NCI-H146 treated with DMSO at 0.1 percent for 48 hours (cell line): Measurements from ENCODE around the gene SHANK1.
"Not testable (repeated sequence)": the region's sequence is repeated elsewhere in the genome, so short reads cannot be mapped to it uniquely, and the experiment has no call there.

Experiments
- DNase-seq: peaks from one replicate; lab custom pipeline; 2025; ENCODE audit not compliant: unreplicated experiment; lab: John Stamatoyannopoulos, UW

The SHANK1 gene

DNA sequence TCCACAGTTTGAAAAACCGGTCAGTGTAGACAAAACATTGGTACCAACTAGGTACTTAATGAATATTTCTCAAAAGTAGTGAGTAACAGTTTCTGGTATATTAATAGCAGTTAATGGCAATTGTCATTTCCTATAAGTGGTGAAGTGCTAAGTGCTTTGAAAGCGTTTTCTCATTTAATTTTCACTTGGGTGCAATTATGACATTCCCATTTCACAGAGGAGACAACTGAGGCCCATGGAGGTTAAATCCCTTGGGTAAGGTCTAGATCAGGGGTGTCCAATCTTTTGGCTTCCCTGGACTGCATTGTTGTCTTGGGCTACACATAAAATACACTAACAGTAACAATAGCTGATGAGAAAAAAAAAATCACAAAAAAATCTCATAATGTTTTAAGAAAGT, 79.2 kb downstream of the SHANK1 start:
- DNase-seq = no peak

DNA sequence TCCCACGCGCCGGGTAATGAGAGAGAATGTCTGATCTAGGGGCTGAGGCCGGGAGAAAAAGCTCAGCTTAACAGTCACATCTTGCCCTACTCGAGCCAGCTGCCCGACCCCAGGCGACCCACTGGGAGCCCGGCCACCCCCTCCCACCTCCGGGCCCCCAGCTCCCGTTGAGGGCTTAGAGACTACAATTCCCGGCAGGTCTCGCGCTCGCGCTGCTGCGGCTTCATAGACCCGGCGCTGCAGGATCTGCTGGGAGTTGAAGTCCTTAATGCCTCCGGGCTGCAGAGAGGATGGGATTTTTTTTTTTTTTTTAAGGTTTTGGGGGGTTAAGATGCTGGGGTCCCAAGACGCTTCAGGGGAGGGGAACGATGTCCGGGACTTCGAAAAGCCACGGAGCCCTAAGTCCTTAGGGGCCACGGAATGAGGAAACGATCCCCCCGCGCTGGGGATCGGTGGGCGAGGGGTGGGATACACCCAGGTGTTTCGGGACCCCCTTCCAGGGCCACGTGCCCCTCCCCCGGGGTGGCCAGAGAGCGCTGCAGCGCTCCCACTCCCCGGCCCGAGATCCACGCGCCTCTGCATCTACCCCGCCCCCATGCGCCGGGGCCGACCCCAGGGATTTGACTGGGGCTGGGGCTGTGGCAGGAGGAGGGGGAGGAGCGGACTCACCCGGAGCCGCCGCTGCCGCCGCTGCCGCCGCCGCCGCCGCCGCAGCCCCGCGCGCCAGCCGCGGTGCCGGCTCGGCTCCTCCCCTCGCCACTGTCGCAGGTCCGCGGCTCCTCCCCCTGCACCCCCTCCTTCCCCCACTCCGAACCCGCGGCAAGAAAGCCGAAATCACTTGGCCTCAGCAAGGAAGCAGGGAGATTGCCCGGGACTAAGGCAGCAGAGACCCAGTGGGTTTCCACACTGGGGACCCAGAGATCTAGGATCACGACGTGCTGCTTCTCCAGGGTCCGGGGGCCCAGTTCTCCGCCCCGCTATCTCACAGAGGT, 80.2 kb downstream of the SHANK1 start, which contains the start of gene SYT3:
SYT3 (minus strand) TSS at position 761 of the 992 bp plus-strand sequence. CDS start 2,470 bp downstream, outside the sequence.
- DNase-seq = no peak

DNA sequence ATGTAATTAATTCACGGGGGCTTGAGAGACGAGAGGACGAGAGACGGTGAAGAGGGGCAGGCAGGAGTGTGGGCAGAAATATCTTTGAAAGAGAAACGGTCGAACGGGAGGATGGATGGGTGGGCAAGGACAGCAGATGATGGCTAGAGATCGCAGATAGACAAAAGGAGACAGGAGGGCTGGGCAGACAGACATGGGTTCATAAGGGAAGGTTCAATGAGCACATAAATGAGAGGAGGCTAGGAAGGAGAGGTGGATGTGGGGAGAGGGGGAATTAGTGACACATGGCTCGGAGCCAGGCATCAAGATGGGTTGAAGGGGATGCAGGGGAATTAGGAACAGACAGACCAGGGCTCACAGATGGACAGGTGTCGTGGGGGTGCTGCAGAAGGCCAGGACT, 81.0 kb downstream of the SHANK1 start:
- DNase-seq = no peak

DNA sequence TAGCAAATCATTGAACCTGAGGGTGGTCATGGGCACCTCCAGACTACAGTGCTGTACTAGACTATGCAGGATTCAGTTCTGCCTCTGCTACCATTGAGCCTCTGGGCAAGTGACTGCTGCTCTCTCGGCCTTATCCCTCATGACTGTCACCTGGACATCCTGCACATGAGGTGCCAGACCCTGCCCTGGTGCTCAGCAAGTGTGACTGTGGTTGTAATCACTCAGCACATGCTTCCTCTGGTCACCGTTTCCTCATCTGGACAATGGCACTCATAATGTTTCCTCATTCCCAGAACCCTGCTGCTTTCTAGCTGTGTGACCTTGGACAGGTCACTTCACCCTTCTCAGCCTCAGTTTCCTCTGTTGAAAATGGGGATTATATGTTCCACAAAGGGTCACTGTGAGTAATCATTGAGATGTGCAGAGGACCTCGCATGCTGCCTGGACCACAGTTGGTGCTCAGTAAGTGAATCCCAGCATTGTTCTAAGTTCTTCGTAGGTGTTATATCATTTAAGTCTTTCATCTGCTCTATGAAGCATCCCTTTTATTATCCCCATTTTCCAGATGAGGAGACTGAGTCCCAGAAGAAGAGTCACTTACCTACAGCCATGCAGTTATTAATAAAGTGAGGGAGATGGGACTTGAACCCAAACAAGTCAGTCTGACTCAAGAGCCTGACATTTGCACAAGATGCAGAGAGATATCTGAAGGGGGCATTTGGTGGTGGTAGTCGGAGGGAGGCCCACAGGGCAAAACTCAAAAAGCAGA, 83.1 kb downstream of the SHANK1 start:
- DNase-seq = no peak

DNA sequence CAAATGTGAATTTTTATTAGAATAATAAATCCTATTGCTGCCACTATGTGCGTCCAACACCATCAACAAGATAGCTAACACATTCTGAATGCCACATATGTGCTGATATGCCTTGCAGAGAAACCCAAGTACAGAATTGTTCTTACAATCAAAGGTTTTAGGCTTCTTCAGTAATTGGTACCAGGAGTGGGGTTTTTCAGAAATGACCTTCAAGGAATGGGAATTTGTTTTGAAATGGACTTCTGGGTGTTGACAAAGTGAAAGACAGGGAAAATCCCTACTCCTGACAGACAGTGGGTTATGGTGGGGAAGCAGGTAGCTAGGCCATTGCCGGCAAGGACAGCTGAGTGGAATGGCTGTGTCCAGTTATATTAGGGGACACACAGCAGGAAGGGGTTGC, 85.6 kb downstream of the SHANK1 start:
- DNase-seq = no peak

DNA sequence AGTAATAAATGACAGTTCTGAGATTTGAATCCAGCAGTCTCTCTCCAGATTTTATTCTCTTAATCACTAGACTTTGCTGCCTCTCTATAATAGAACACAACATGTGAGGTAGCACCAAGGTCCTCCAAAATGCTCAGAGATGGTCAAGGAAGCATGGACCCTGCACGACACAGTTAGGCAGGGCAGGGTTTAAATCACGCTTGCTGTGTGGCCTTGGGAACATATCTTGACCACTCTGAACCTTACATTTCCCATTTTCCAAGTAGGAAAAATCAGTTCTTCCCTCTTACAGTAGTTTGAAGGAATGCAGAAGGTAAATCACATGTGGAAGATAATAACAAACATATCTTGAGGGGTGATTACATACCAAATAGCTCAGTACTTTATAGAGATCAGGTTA, 86.2 kb downstream of the SHANK1 start:
- DNase-seq = no peak

DNA sequence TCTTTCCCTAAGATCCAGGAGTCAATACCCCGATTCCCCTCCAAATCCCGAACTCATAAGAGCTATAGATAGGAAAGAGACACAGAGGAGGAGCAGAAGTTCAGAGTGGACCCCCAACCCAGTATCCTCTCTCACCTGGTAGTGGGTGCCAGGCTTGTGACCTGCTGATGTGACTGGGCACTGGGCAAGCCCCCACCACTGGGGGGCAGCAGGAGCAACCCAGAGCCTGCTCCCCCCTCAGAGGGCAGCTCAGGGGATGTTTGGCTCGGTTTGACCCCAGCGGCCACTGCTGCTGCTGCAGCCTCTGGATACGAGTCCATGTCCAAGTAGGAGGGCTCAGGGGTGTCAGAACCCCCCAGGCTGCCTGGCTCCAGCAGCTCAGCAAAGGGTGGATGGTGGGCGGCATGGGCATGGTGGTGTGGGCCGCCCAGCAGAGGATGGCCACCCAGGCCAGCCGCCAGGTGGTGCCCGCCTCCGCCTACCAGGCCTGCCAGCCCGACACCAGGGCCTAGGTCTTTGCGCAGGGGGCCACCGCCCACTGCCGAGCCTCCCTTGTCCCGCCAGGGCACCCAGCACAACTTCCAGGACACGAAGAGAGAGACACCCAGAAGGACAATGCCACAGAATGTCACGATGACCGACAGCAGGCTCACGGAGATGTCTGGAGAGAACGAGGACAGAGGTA, 87.3 kb downstream of the SHANK1 start:
- DNase-seq = no peak

DNA sequence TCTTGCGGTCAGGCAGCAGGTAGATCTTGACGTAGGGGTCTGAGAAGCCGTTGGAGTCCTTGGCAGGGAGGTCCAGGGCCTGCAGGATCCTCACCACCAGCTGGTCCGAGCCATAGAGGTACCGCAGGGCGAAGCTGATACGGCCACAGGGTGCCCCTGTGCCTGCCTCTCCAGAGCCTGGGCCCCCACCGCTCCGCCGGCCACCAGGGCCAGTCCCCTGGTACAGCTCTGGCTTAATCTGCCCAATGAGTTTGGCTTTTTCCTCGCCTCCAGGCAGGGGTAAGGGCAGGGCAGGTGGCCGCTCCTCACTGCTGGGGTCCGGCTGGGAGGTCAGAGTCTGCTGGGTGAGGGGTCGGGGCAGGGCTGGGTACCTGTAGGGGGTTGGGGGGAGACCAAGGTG, 89.8 kb downstream of the SHANK1 start:
- DNase-seq = no peak

DNA sequence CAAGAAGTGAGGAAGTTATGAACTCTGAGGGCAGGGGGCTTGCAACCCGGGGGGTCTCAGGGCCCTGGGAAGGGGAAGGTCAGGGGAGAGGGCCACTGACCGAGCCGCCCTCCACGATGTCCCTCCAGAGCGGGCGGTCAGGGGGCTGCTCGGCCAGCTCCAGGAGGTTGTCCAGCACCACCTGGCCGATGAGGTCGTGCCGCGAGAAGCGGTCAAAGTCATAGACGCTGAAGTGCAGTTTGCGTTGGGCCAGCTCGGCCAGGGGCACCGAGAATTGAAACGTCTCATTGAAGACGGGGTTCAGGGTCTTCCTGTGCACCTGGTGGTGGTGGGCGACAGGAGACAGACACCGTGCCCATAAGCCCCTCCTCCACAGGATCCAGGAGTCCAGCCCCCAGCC, 90.4 kb downstream of the SHANK1 start:
- no peak for DNase-seq

DNA sequence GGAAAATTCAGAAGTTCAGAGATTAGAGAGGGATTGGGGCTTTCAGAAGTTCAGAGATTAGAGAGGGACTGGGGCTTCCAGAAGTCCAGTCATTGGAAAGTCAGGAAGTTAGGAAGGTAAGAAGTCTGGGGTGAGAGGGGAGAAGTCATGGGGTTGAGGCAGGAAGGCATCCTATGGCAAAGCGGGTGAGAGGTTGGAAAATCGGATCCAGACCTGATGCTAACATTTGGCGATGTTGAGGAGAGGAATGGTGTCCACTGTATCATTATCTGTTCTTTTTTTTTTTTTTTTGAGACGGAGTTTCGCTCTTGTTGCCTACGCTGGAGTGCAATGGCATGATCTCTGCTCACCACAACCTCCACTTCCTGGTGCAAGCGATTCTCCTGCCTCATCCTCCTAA, 91.1 kb downstream of the SHANK1 start:
- DNase-seq = no peak

DNA sequence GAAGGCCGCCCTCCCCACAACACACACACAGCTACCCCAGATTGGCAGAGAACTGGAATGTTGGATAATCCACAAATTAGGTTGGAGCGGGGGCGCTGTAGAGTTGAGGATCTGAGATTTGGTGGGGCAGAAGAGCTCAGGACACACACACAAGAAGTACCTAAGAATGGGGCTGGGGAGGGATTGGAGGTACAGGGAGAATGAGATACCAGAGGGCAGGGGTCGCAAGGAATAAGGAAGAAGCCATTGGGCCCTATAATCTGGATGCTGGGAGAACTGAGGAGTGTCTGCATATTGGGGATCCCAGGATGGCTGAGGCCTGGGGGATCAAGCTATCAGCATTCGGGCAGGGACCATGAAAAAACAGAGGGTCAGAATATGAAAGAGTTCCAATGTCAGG, 91.5 kb downstream of the SHANK1 start:
- no peak for DNase-seq

DNA sequence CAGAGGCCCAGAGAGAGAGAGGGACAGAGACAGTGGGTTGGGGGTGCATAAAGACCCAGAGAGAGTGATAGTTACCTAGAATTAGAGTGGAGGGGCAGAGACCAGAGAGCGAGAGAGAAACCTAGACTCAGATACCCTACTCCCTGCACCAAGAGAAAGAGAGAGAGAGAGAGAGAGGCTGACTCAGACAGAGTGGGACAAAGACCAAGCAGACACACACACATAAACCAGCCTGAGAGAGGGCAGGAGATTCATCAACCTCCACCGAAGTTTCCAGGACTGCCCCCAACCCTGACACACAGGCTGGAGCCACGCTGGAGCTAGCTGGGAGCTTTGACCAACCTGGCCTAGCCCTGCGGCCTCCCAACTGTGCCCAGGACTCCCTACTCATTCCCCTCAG, 92.8 kb downstream of the SHANK1 start:
- no peak for DNase-seq

DNA sequence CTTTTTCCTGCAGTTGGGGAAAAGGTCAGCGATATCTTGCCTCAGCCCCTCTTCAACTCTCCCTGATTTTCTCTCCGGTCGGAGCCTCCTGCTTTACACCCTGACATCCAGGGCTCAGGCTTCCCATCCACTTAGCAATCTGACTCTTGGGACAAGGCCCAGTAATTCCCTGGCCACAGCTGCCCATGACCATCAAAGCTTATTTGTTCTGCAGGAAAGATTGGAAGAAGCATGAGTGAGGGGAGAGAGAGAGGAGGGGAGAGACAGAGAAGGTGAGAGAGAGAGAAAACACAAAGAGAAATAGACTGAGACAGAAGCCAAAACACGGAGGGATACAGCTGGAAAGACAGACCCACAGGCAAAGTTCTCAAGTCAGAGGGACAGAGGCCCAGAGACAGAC, 93.6 kb downstream of the SHANK1 start:
- no peak for DNase-seq

DNA sequence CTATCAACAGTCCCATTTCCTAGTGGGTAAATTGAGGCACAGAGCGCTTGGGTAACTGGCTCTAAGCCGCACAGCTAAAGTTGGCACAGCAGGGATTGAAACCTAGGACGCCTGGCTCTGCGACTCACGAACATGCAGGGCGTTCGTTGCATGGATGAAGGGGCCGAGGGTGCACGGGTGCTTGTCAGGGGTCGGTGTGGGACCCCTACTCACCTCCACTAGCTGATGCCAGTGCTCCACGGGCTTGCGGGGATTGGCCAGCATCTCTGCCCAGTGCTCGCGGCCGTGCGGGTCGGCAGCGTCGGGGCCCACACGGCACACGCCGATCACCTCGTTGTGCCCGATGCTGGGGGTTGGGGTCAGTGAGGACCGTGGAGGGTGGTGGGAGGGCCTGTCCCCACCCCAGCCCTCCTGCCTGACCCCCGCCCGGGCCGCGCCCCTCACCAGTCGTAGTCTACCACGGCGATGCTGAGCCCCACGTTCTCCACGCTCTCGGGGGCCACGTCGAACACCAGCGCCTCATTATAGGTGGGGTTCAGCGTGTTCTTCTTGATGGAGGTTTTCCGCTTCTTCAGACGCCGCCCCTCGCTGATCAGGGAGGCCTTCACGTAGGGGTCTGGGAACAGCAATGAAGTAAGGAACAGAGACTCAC, 94.5 kb downstream of the SHANK1 start:
- DNase-seq = no peak

DNA sequence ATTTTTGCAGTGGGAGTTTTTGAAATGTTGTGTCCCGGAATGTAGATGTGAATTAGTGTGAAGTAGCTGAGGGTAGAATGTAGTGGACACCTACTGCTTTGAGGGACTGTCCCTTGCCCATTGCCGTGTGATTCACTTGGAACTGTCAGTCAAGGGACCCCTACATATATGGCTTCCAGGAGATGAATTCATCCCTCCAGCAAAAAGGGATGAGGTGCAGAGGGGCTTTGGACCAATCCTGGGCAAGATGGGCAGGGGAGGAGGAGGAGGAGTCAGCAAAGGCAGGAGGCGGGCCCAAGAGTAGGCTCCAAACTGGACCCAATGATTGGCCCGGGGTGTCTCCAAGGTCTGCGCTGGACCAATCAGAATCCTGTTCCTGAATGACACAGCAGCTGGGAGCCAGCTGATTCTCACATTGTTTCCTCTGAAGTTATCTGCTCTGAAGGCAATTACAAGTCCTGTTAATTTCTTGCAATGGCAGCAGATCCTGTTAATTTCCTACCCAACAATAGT, 99.2 kb downstream of the SHANK1 start:
- DNase-seq = not testable (repeated sequence)

DNA sequence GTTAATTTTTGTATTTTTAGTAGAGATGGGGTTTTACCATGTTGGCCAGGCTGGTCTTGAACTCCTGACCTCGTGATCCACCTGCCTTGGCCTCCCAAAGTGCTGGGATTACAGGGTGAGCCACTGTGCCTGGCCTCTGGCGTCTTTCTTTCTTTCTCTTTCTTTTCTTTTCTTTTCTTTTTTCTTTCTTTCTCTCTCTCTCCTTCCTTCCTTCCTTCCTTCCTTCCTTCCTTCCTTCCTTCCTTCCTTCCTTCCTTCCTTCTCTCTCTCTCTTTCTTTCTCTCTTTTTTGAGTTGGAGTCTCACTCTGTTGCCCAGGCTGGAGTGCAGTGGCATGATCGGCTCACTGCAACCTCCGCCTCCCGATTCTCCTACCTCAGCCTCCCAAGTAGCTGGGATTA, 100.4 kb downstream of the SHANK1 start:
- DNase-seq = not testable (repeated sequence)

DNA sequence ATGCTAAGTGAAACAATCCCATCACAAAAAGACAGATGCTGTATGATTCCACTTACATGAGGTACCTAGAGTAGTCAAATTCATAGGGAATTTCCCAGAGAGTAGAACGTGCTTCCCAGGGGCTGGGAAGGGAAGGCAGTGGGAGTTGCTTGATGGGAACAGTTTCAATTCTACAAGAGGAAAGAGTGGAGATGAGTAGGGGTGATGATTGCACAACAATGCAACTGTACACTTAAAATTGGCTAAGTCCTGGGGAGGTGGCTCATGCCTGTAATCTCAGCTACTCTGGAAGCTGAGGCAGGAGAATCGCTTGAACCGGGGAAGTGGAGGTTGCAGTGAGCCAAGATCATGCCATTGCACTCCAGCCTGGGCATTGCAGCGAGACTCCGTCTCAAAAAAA, 101.2 kb downstream of the SHANK1 start:
- not testable (repeated sequence) for DNase-seq

DNA sequence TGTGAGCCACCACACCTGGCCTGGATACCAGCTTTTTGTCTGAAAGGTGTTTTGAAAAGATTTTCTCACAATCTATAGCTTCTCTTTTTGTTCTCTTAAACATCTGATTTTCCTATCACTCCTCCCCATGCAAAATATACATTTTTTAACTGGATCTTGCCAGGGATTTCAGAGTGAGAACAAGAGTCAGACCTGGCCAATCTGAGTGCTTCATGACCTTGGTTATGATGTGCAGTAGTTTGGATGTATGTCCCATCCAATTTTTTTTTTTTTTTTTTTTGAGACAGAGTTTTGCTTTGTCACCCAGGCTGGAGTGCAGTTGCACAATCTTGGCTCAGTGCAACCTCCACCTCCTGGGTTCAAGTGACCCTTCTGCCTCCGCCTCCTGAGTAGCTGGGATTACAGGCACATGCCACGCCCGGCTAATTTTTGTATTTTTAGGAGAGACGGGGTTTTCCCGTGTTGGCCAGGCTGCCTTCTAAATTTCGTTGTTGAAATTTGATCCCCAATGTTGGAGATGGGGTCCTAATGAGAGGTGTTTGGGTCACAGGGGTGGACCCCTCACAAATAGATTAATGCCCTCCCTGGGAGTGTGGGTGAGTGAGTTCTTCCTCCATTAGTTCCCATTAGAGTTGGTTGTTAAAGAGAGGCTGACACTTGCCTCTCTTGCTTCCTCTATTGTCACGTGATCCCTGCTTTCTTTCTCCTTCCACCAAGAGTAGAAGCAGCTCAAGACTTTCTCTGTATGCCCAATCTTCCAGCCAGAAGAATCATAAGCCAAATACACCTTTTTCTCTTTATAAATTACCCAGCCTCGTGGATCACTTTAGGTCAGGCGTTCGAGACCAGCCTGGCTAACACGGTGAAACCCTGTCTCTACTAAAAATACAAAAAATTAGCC, 106.8 kb downstream of the SHANK1 start:
- DNase-seq = not testable (repeated sequence)
